VCaP (cell line): ENCODE data around the gene BSN.

Source experiments
- H3K27ac ChIP-seq: fragments of 450-650 bp; 2 replicates; pipeline ENCODE4 v1.5.1; 2017
- TF ChIP-seq, protein P1 (sequence below): fragments of 450-650 bp; conservative IDR thresholded peaks from 2 replicates; pipeline ENCODE4 v1.5.1; 2017; ENCODE audit warnings: mild to moderate bottlenecking, moderate library complexity

The BSN gene

DNA sequence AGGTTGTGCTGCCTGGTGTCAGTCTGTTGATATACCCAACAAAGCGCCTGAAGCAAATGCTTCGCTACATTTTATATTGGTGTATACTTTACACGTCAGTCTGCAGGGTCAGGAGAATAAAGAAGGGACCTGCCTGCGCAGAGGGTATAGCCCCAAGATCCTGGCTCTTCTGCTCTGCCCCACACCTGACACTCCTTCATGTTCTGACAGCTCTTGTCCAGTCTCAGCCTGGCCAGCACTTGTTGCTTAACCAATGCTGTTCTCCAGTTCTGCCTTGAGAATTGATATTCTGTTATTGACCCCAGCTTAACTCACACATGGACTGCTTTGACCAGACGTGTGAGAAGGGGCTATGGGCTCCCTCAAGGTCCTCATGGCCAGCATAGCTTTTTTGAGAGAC, 35.8 kb upstream of the BSN start:
- TF ChIP-seq, protein P1, sequence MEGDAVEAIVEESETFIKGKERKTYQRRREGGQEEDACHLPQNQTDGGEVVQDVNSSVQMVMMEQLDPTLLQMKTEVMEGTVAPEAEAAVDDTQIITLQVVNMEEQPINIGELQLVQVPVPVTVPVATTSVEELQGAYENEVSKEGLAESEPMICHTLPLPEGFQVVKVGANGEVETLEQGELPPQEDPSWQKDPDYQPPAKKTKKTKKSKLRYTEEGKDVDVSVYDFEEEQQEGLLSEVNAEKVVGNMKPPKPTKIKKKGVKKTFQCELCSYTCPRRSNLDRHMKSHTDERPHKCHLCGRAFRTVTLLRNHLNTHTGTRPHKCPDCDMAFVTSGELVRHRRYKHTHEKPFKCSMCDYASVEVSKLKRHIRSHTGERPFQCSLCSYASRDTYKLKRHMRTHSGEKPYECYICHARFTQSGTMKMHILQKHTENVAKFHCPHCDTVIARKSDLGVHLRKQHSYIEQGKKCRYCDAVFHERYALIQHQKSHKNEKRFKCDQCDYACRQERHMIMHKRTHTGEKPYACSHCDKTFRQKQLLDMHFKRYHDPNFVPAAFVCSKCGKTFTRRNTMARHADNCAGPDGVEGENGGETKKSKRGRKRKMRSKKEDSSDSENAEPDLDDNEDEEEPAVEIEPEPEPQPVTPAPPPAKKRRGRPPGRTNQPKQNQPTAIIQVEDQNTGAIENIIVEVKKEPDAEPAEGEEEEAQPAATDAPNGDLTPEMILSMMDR = no peak
- no peak overlapping the region for H3K27ac ChIP-seq

DNA sequence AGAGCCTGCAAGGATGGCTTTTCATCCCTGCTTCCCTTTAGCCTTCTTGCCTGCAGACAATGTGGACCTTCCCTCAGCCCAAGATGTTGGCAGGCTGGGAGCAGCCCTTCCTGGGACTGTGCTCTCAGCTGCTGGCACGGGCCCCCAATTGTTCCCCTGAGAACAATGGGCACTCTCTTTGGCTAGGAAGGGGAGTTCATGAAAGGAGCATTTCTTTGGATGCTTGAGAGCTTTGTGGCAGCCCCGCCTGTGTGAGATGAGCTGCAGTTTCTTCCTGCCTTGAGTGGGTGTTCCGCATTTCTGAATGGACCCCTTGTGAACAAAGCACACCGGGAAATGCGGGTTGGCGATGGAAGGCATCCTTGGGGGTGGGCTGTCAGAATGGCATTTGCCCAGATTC, 35.0 kb upstream of the BSN start:
- TF ChIP-seq, protein P1 = no peak

DNA sequence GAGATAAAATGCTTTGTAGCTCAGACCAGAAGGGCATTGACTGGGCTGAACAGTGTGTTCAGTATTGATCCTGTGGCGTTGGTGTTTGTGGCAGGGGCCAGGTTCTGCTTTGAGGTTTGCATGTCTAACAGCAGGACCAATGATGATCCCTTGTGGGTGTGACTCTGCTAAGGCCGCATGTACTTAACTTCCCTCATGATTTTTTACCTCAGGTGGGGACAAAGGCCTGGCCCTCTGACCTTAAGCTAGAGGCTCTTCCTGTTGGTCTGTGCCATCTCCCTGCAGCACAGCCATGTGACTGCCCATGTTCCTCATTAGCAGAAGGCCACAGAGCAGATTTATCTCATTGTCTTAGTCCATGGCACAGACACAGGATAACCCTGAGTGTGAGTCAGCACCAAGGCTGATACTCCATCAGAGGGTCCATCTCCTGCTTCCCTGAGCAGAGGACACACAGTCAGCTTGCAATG, 34.3 kb upstream of the BSN start:
- TF ChIP-seq, protein P1 = no peak
- no peak overlapping the region for H3K27ac ChIP-seq

More for the DNA sequence above, 35.0 kb upstream of the BSN start:
- H3K27ac ChIP-seq = no peak overlapping the region

DNA sequence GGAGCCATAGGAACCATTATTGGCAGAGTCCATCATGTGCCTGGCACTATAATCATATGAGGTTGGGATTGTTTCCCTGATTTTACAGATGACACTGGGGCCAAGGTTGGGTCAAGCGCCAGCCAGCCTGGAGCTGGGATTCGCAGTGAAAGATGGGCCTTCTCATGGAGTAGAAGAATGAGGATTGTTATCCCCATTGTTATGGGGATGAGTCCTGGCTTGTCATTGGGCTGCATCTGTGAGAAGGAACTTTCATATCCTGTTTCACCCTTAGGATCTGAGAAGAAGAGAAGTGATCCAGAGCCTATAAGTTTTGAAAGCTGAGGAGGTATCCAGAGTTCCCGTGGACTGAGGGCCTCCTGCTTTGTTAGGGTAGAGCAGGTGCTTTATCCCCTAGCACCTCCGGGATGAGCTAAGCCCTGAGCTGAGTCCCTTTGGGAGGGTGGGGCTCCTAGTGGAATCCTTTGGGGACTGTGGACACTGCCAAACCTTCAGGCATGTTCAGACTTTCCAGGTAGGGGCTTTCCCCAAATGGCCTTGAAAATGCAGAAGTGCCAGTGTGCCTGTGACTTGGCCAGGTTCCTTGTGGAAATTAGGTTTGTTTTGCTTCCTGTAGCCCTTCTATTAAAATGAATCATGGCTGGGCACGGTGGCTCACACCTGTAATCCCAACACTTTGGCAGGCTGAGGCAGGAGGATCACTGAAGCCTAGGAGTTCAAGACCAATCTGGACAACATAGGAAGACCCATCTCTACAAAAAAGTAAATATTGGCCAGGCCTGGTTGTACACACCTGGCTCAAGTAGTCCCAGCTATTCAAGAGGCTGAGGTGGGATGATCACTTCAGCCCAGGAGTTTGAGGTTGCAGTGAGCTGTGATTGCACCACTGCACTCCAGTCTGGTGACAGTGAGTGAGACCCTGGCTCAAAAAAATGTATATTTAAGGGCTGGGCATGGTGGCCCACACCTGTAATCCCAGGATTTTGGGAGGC, 30.2 kb upstream of the BSN start:
- no peak overlapping the region for H3K27ac ChIP-seq
- TF ChIP-seq, protein P1 = no peak

DNA sequence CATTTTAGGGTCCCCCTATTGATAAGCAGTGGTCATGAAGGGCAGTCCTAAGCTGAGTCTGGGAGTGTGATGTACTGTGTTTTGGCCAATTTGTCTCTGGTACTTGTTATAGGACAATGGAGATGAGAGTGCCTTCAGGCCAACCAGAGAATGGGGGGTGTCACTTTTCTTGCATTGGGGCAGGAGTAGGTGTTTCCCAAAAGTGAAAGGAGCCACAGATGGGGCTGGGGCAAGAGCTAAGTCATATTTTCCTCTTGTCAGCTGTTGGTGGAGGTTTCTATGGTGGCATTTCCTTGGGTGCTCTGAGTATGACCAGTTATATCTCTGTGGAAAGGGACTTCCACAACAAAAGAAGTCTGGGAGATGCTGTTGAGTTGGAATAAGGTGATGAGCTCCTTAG, 24.7 kb upstream of the BSN start:
- TF ChIP-seq, protein P1 = no peak

DNA sequence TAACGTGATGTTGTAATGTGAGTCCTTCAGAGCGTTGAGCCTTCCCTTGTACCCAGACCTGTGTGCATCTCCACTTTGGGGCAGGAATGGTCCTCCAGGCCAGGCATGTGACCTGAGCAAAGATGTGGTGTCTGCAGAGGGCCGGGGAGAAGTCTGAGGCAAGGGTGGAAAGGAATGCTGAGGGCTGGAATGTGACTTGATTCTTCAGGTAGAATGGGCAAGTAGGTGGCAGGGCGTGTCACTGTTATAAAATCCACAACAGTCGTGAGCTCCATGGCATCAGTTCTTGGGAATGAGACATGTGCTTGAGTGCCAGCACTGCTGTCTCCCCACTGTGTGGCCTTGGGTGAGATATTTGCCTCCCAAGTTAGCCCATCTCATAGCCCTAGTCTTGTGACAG, 24.0 kb upstream of the BSN start:
- H3K27ac ChIP-seq = no peak overlapping the region
- TF ChIP-seq, protein P1 = no peak

More for the DNA sequence above, 24.7 kb upstream of the BSN start:
- no peak overlapping the region for H3K27ac ChIP-seq

DNA sequence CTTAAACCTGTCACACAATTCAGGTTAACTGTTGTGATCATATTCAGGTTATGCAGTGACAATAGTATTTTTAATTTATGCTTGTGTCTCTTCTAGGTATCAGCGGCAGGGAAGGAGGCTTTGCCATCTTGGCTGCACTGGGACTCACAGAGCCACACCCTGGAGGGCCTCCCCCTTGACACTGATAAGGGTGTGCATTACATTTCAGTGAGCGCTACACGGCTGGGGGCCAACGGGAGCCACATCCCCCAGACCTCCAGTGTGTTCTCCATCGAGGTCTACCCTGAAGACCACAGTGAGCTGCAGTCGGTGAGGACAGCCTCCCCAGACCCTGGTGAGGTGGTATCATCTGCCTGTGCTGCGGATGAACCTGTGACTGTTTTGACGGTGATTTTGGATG, 23.6 kb upstream of the BSN start:
- TF ChIP-seq, protein P1 = no peak
- no peak overlapping the region for H3K27ac ChIP-seq
